ENCODE data around the gene FCER1A.
"Not testable (repeated sequence)": the region's sequence is repeated elsewhere in the genome, so short reads cannot be mapped to it uniquely, and the experiment has no call there.

The FCER1A gene

DNA sequence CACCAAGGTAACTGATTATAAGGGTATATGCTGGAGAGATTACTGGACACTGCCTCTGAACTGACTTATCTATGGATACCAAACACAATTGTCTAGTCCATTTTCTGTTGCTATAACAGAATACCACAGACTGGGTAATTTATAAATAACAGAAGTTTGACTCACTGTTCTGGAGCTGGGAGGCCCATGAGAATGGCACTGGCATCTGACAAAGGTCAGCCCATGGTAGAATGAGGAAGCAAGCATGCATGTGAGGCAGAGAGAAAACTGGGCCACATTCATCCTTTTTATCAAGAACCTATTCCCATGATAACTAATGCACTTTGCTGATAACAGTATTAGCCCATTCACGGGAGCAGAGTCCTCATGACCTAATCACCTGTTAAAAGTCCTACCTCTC is 37.4 kb downstream of the FCER1A start:
- TF ChIP-seq CTCF (IDR thresholded peaks at IDR 0.05; ENCODE audit: borderline replicate concordance, control extremely low read depth, extremely low read depth, insufficient read depth, missing control alignments), result no peak

GRCh38 chr1:159341736-159342135 is 39.6 kb downstream of the FCER1A start:
- no peak for TF ChIP-seq CTCF (IDR thresholded peaks at IDR 0.05; ENCODE audit: borderline replicate concordance, control extremely low read depth, extremely low read depth, insufficient read depth, missing control alignments)
- DNase-seq (ENCODE audit: low spot score), result no peak
- in situ Hi-C loops (cut with MboI; ENCODE audit: low sequenced_read_pairs, unreplicated experiment), result no loop called here

More for the DNA sequence above, 37.4 kb downstream of the FCER1A start:
- in situ Hi-C loops (cut with MboI; ENCODE audit: low sequenced_read_pairs, unreplicated experiment), result no loop called here
- DNase-seq (ENCODE audit: low spot score), result no peak

GRCh38 chr1:159342761-159343425 is 40.8 kb downstream of the FCER1A start:
- DNase-seq (ENCODE audit: low spot score), result no peak
- in situ Hi-C loops (cut with MboI; ENCODE audit: low sequenced_read_pairs, unreplicated experiment), result no loop called here
- no peak for TF ChIP-seq CTCF (IDR thresholded peaks at IDR 0.05; ENCODE audit: borderline replicate concordance, control extremely low read depth, extremely low read depth, insufficient read depth, missing control alignments)

GRCh38 chr1:159349374-159349773 is 47.2 kb downstream of the FCER1A start:
- in situ Hi-C loops (cut with MboI; ENCODE audit: low sequenced_read_pairs, unreplicated experiment); DNase-seq (ENCODE audit: low spot score): not testable (repeated sequence)

GRCh38 chr1:159352436-159352835 is 50.3 kb downstream of the FCER1A start:
- in situ Hi-C loops (cut with MboI; ENCODE audit: low sequenced_read_pairs, unreplicated experiment), result no loop called here
- TF ChIP-seq CTCF (IDR thresholded peaks at IDR 0.05; ENCODE audit: borderline replicate concordance, control extremely low read depth, extremely low read depth, insufficient read depth, missing control alignments), result no peak
- DNase-seq (ENCODE audit: low spot score), result no peak

Data from GM13976 (cell line).